K562 (cell line): ENCODE measurements around the gene SFMBT2. TPM values are rescaled to one million over a fixed set of nuclear protein-coding genes. Genes with fewer than 3 reads are reported as not detected.

Source experiments
- ARNT ChIP-seq, 2 experiments: fragments of 450-650 bp; IDR thresholded peaks; 2 replicates each; pipeline ENCODE4 v1.6.1; 2016; ENCODE audit warnings: mild to moderate bottlenecking in 1 of 2
- HIVEP1 ChIP-seq: fragments of 250-450 bp; sonication (Bioruptor Pico); IDR thresholded peaks from 2 replicates; pipeline ENCODE4 v1.4.0; 2020; ENCODE audit warnings: mild to moderate bottlenecking
- HNRNPLL ChIP-seq: fragments of 200-400 bp; formaldehyde crosslinking; IDR thresholded peaks from 2 replicates; pipeline ENCODE4 v1.6.1; 2017; ENCODE audit warnings: low read length, low read depth, mild to moderate bottlenecking; ENCODE audit not compliant: poor library complexity, severe bottlenecking
- KDM1A ChIP-seq, 2 experiments: fragments of 450-650 bp; IDR thresholded peaks; 2 replicates each; pipeline ENCODE4 v1.6.1; 2016; ENCODE audit warnings: mild to moderate bottlenecking in 2 of 2
- PCBP2 ChIP-seq: fragments of 200-400 bp; formaldehyde crosslinking; IDR thresholded peaks from 2 replicates; pipeline ENCODE4 v1.6.1; 2018; ENCODE audit warnings: low read length, low read depth, mild to moderate bottlenecking, moderate library complexity; ENCODE audit not compliant: poor library complexity, severe bottlenecking
- ZNF347 ChIP-seq: fragments of 450-650 bp; formaldehyde crosslinking; IDR thresholded peaks from 2 replicates; pipeline ENCODE4 v1.4.0; 2020; ENCODE audit warnings: low read depth, mild to moderate bottlenecking, moderate library complexity
- polyA plus RNA-seq, 8 experiments: library from polyadenylated mRNA; depleted of rRNA in 4 of 8; stranded (reverse) in 5 of 8; unstranded in 3 of 8; fragments of >200 nt; fragmentation: Nextera tagmentation in 2 of 8; fragmentation: Illumina TruSeq in 1 of 8; extraction: Ambion mirVana in 2 of 8; extraction: Trizol in 1 of 8; gene quantifications; 2 replicates each; pipeline versions ENCODE4 v1.2.1 to v1.2.3, GENCODE V29; 2011 to 2014; ENCODE audit warnings: inconsistent platforms in 1 of 8, missing spikeins in 1 of 8
- total RNA-seq, 7 experiments: library from RNA; depleted of rRNA in 6 of 7; stranded (reverse); fragments of >200 nt in 6 of 7; fragmentation: Illumina TruSeq in 2 of 7; extraction: Trizol in 2 of 7; gene quantifications; 2 replicates each; pipeline versions ENCODE4 v1.2.1 to v1.2.3, GENCODE V29; 2011 to 2021; ENCODE audit warnings: low replicate concordance in 1 of 7
- TF ChIP-seq, protein P1 (sequence below): fragments of 450-650 bp; IDR thresholded peaks from 2 replicates; pipeline ENCODE4 v1.6.1; 2017; ENCODE audit warnings: antibody characterized with exemption, mild to moderate bottlenecking
- TF ChIP-seq, protein P2 (sequence below): fragments of 450-650 bp; IDR thresholded peaks from 2 replicates; pipeline ENCODE4 v1.6.1; 2016
- TF ChIP-seq, protein P3 (sequence below), 2 experiments: fragments of 150-350 bp in 1 of 2; IDR thresholded peaks; 2 replicates each; pipeline ENCODE4 v1.6.1; 2012 to 2016; ENCODE audit warnings: low read depth in 2 of 2, low read length in 2 of 2, mild to moderate bottlenecking in 1 of 2, moderate library complexity in 1 of 2
- TF ChIP-seq, protein P4 (sequence below): fragments of 250-450 bp; sonication (Bioruptor Pico); IDR thresholded peaks from 2 replicates; pipeline ENCODE4 v1.5.0; 2021; ENCODE audit warnings: mild to moderate bottlenecking, moderate library complexity
- TF ChIP-seq, protein P5 (sequence below): sonication (generic); IDR thresholded peaks from 2 replicates; pipeline ENCODE4 v1.6.1; 2016
- TF ChIP-seq, protein P6 (sequence below): fragments of 200-800 bp; sonication (Bioruptor generic); IDR thresholded peaks from 2 replicates; pipeline ENCODE4 v1.6.1; 2017; ENCODE audit warnings: missing genetic modification characterization, missing compliant biosample characterization

Gene SFMBT2
- total and polyA plus RNA-seq, 9 of the 15 experiments (the other 6 are each of a cell fraction or from before 2014, with no cell fraction given): 1.2 to 13.6 (median 7.6) TPM

DNA sequence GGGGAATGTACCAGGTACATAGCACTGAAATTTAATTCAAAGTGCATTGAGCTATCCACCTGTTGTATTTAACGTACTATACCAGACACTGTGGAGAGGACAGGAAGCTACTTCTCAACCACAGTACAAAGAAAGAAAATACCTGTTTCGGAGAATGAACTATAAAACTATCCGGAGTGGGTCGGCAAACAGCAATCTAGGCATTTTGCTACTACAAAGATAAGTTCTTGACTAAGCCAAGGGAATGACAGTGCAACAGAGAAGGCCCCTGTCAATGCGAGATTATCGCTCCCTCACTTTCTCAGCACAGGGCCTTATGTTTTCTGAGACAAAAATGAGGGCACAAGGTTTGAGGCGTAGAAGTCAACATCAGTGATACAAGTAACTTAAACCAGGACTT lies 27.4 kb downstream of the SFMBT2 start (continued):
- TF ChIP-seq, protein P1, sequence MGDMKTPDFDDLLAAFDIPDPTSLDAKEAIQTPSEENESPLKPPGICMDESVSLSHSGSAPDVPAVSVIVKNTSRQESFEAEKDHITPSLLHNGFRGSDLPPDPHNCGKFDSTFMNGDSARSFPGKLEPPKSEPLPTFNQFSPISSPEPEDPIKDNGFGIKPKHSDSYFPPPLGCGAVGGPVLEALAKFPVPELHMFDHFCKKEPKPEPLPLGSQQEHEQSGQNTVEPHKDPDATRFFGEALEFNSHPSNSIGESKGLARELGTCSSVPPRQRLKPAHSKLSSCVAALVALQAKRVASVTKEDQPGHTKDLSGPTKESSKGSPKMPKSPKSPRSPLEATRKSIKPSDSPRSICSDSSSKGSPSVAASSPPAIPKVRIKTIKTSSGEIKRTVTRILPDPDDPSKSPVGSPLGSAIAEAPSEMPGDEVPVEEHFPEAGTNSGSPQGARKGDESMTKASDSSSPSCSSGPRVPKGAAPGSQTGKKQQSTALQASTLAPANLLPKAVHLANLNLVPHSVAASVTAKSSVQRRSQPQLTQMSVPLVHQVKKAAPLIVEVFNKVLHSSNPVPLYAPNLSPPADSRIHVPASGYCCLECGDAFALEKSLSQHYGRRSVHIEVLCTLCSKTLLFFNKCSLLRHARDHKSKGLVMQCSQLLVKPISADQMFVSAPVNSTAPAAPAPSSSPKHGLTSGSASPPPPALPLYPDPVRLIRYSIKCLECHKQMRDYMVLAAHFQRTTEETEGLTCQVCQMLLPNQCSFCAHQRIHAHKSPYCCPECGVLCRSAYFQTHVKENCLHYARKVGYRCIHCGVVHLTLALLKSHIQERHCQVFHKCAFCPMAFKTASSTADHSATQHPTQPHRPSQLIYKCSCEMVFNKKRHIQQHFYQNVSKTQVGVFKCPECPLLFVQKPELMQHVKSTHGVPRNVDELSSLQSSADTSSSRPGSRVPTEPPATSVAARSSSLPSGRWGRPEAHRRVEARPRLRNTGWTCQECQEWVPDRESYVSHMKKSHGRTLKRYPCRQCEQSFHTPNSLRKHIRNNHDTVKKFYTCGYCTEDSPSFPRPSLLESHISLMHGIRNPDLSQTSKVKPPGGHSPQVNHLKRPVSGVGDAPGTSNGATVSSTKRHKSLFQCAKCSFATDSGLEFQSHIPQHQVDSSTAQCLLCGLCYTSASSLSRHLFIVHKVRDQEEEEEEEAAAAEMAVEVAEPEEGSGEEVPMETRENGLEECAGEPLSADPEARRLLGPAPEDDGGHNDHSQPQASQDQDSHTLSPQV: no peak
- TF ChIP-seq, protein P2, sequence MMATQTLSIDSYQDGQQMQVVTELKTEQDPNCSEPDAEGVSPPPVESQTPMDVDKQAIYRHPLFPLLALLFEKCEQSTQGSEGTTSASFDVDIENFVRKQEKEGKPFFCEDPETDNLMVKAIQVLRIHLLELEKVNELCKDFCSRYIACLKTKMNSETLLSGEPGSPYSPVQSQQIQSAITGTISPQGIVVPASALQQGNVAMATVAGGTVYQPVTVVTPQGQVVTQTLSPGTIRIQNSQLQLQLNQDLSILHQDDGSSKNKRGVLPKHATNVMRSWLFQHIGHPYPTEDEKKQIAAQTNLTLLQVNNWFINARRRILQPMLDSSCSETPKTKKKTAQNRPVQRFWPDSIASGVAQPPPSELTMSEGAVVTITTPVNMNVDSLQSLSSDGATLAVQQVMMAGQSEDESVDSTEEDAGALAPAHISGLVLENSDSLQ: 0 out of 2 replicates have a peak, but pooled peaks have one; percentile 37
- TF ChIP-seq KDM1A (IDR thresholded peaks at IDR 0.05): peak; percentile 91 to 93
- TF ChIP-seq, protein P3, sequence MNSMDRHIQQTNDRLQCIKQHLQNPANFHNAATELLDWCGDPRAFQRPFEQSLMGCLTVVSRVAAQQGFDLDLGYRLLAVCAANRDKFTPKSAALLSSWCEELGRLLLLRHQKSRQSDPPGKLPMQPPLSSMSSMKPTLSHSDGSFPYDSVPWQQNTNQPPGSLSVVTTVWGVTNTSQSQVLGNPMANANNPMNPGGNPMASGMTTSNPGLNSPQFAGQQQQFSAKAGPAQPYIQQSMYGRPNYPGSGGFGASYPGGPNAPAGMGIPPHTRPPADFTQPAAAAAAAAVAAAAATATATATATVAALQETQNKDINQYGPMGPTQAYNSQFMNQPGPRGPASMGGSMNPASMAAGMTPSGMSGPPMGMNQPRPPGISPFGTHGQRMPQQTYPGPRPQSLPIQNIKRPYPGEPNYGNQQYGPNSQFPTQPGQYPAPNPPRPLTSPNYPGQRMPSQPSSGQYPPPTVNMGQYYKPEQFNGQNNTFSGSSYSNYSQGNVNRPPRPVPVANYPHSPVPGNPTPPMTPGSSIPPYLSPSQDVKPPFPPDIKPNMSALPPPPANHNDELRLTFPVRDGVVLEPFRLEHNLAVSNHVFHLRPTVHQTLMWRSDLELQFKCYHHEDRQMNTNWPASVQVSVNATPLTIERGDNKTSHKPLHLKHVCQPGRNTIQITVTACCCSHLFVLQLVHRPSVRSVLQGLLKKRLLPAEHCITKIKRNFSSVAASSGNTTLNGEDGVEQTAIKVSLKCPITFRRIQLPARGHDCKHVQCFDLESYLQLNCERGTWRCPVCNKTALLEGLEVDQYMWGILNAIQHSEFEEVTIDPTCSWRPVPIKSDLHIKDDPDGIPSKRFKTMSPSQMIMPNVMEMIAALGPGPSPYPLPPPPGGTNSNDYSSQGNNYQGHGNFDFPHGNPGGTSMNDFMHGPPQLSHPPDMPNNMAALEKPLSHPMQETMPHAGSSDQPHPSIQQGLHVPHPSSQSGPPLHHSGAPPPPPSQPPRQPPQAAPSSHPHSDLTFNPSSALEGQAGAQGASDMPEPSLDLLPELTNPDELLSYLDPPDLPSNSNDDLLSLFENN (IDR thresholded peaks at IDR 0.05; ENCODE audit: low read depth in 2 of 2, low read length in 2 of 2): no peak
- TF ChIP-seq PCBP2: no peak
- no peak for TF ChIP-seq HIVEP1 (CRISPR knock-in tag)
- TF ChIP-seq, protein P4, sequence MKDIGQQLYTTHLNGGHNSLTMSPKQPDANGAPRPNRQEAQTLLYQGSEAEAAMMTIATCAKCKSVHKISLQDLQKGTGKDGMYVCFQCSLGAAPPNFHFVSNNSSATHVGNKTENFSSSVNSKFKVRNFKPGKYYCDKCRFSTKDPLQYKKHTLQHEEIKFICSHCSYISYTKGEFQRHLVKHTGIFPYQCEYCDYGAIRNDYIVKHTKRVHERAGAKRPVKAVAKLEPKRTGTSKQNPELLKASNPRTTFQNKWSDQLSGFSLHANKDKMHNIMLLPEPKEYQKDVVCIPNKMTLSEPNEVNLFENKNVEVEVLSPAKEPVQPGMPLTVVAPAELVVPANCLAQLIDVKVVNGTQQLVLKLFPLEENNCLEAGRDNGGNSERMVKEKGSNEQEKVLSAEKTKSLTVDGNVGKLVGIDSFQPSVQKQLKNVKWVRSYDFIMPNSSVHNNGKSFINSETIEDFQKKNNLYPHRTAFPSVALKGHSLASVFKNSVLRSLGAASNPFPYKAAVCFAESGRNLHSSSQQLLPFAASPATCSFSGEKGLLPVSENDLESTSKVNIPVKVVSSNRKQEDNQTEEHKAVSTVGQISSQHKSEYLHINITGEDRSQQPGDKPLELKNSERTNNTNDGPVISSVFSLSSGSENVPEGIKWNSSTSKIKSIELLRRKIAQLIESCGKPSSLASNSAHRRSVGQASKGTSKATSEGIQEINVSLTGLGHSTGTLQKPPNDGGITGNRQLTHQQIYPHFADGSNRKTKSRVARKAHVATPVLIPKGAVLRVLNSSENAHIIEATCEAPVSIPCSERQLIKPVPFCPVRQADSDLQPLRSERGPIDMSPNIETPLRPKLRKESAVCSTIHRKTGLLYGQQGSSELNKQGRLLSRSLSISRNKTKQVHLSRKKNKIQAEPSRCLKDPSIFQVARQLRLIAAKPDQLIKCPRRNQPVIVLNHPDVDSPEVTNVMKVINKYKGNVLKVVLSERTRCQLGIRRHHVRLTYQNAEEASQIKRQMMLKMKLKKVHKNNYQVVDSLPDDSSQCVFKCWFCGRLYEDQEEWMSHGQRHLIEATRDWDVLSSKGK: no peak
- TF ChIP-seq ZNF347 (CRISPR knock-in tag): no peak
- TF ChIP-seq HNRNPLL: no peak
- 0 out of 4 replicates have a peak, but pooled peaks of 1 of the 2 experiments have one; percentile 46 for TF ChIP-seq ARNT (IDR thresholded peaks at IDR 0.05)
- TF ChIP-seq, protein P5, sequence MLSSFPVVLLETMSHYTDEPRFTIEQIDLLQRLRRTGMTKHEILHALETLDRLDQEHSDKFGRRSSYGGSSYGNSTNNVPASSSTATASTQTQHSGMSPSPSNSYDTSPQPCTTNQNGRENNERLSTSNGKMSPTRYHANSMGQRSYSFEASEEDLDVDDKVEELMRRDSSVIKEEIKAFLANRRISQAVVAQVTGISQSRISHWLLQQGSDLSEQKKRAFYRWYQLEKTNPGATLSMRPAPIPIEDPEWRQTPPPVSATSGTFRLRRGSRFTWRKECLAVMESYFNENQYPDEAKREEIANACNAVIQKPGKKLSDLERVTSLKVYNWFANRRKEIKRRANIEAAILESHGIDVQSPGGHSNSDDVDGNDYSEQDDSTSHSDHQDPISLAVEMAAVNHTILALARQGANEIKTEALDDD: peak; percentile 75
- TF ChIP-seq, protein P6, sequence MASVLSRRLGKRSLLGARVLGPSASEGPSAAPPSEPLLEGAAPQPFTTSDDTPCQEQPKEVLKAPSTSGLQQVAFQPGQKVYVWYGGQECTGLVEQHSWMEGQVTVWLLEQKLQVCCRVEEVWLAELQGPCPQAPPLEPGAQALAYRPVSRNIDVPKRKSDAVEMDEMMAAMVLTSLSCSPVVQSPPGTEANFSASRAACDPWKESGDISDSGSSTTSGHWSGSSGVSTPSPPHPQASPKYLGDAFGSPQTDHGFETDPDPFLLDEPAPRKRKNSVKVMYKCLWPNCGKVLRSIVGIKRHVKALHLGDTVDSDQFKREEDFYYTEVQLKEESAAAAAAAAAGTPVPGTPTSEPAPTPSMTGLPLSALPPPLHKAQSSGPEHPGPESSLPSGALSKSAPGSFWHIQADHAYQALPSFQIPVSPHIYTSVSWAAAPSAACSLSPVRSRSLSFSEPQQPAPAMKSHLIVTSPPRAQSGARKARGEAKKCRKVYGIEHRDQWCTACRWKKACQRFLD: no peak
